ENCODE results near the gene IRF9.

IRF9 gene

GRCh38 chr14:24149302-24149969, 11.6 kb upstream of the IRF9 start:
- DNase-seq: no peak

- no peak for DNase-seq
These were observed 11.0 kb upstream of the IRF9 start for GRCh38 chr14:24150061-24150460.

- DNase-seq: no peak
These were observed 10.5 kb upstream of the IRF9 start for GRCh38 chr14:24150567-24150966.

- no peak for DNase-seq
These were observed 10.1 kb upstream of the IRF9 start for GRCh38 chr14:24150993-24151392.

GRCh38 chr14:24151404-24152080, 9.5 kb upstream of the IRF9 start:
- no peak for DNase-seq

GRCh38 chr14:24155100-24155499, 6.0 kb upstream of the IRF9 start:
- DNase-seq: no peak

- DNase-seq: no peak
These were observed 4.2 kb upstream of the IRF9 start for GRCh38 chr14:24156840-24157239.

- no peak for DNase-seq
These were observed 3.7 kb upstream of the IRF9 start for GRCh38 chr14:24157331-24157730.

- DNase-seq: no peak
These were observed 1.1 kb upstream of the IRF9 start for GRCh38 chr14:24159777-24160498.

- DNase-seq: no peak
These were observed 591 bp upstream of the IRF9 start for GRCh38 chr14:24160499-24160849.

- DNase-seq: no peak
These were observed 1.0 kb downstream of the IRF9 start for GRCh38 chr14:24162093-24162492.

- DNase-seq: no peak
These were observed 3.5 kb downstream of the IRF9 start for GRCh38 chr14:24164518-24164991.

GRCh38 chr14:24165785-24166184, 4.7 kb downstream of the IRF9 start:
- no peak for DNase-seq

- DNase-seq: no peak
These were observed 6.5 kb downstream of the IRF9 start for GRCh38 chr14:24167469-24168114.

- DNase-seq: no peak
These were observed 10.6 kb downstream of the IRF9 start, which contains the start of gene REC8 for GRCh38 chr14:24171422-24172260. REC8 (plus strand) TSS chr14:24172080; CDS start chr14:24172553, 473 bp downstream.

GRCh38 chr14:24172261-24172860, 11.3 kb downstream of the IRF9 start:
- DNase-seq: no peak

GRCh38 chr14:24172871-24173281, 11.8 kb downstream of the IRF9 start:
- no peak for DNase-seq

GRCh38 chr14:24176599-24176998, 15.5 kb downstream of the IRF9 start:
- no peak for DNase-seq

GRCh38 chr14:24177041-24177825, 16.2 kb downstream of the IRF9 start:
- DNase-seq: no peak

- no peak for DNase-seq
These were observed 16.8 kb downstream of the IRF9 start for GRCh38 chr14:24177891-24178290.
